ENCODE measurements around the gene SCN9A. TPM values are rescaled to one million over a fixed set of nuclear protein-coding genes. Genes with fewer than 3 reads are reported as not detected.

The SCN9A gene
- total and polyA plus RNA-seq, 2 of the 8 experiments (the other 6 are each of a cell fraction or from before 2014, with no cell fraction given): 1.6 to 6.2 TPM

DNA sequence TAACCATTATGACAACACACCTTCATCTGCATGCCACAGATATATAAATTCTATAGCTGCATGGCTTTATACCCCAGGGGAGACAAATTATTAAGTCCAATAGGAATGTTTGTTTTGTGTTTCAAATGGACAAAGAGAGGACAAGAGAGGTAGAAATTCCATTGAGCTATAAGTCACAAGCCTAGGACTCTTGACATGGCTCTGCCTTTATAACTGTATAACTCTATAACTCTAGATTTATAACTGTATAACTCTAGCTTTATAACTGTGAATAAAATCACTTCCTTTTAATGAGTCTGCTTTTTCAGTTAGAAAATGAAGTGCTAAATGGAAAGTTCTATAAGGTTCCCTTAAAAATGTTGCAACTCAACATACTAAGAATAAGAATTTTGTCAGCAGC lies 106.4 kb downstream of the SCN9A start (continued):
- no peak for TF ChIP-seq CHD7 (IDR thresholded peaks at IDR 0.05; ENCODE audit: insufficient replicate concordance, low read length)

Measured in H1 (cell line).